ENCODE data around the gene CTSH. TPM values are rescaled to one million over a fixed set of nuclear protein-coding genes. Genes with fewer than 3 reads are reported as not detected.

Gene CTSH, protein sequence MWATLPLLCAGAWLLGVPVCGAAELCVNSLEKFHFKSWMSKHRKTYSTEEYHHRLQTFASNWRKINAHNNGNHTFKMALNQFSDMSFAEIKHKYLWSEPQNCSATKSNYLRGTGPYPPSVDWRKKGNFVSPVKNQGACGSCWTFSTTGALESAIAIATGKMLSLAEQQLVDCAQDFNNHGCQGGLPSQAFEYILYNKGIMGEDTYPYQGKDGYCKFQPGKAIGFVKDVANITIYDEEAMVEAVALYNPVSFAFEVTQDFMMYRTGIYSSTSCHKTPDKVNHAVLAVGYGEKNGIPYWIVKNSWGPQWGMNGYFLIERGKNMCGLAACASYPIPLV
- 280 TPM for total RNA-seq

DNA sequence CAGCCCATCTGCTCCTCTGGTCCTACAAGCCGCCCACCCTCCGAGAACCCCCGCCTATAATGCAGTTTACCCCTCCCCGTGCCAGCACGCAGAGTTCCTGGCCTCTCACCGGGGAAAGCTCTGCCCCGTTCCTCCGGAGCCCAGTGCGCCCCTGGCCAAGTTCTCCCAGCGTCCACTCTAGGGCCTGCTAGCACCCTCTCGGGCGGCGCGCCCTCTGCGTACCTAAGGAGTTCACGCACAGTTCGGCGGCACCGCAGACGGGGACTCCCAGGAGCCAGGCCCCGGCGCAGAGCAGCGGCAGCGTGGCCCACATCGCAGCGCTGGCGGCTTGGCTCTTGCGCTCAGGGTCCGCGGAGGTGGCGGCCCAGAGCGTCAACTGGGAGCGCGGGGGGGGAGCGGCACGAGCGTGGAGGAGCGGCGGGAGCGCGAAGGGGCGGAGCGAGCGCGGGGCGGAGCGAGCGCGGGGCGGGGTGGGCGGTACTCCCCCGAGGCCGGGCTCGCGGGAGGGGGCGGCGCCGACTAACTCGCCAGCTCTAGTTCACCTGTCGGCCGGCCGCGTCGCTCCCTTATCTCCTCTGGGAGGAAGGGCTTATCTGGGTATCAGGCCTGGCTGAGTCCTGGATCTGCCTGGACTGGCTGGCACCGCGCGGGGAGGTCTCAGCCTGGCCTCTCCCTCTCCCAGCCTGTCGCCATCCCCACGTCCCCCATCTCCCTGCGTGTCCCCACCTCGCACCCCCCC, at the start of gene CTSH:
CTSH (minus strand) TSS at position 378 of the 739 bp plus-strand sequence; CDS start at position 313, 65 bp downstream.
- no peaks in the 10 kb centered on the region for H3K27me3 ChIP-seq (ENCODE audit: insufficient read depth, low read length)
- peak within 1 kb of the TSS; percentile 62 for H3K4me3 ChIP-seq (ENCODE audit: low read length)
- peaks cover 39% of the 10 kb centered on the region for H3K4me1 ChIP-seq (ENCODE audit: insufficient read depth, low read length)

DNA sequence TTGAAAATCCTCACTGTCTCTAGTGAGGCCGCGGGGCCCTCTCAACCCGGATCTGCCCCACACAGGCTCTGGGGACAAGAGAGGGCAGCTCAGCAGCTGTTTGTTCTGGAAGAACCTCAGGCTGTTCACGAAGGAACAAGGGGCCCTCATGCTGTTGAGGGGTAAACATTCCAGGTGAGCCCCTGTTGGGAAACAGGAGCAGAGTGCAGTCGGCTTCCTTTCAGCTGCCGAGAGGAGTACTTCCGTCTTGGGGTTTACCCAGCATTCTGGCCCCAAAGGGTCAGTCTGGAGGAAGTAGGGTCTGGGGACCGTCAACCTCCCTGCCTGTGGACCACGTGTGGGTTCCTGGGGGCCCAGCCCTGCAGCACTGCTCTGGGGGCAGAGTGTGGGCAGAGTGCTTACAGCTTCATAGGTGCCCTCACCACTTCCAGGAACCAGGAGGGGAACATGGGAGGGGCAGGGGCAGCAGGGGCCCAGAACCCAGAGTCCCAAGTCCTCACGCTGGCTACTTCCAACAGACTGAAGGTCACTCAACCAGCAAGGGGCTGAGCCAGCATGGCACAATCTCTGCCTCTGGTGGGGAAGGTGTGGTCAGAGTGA, 49.2 kb upstream of the CTSH start:
- peaks cover 9% of the 10 kb centered on the region for H3K4me1 ChIP-seq (ENCODE audit: insufficient read depth, low read length)
- H3K9me3 ChIP-seq (ENCODE audit: low read depth, low read length): no peaks in the 10 kb centered on the region
- no peaks in the 10 kb centered on the region for H3K27me3 ChIP-seq (ENCODE audit: insufficient read depth, low read length)
- no peak overlapping the region for H3K4me3 ChIP-seq (ENCODE audit: low read length)

More for the DNA sequence above, at the start of gene CTSH:
- no peaks in the 10 kb centered on the region for H3K9me3 ChIP-seq (ENCODE audit: low read depth, low read length)

DNA sequence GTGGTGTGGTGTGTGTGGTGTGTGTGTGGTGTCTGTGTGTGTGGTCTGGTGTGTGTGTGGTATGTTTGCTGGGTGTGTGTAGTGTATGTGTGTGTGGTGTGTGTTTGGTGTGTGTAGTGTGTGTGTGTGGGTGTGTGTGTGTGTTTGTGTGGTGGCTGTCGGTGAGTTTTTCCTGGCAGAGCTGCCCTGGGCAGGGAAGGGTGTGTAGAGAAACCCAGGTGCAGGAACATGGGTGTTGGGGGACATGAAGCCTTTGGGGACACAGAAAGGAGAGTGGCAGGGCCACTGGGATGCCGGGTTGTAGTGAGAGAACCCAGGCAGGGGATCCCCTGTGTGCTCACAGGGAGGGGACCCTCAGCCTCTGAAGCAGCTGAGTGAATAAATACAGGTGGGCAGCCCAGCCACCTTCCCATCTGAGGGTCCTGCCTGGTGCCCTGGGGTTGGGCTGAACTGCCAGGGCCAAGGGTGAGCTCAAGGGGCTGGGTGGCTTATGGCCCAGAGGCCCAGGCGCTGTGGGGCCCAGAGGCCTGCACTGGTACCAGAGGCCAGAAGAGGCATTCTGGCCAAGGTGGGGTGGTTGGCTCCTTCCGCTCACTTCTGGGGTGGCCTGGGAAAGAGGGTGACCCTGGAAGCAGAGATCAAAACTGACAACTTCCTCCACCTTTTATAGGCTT, 48.5 kb upstream of the CTSH start:
- Histone ChIP-seq H3K9me3 (ENCODE audit: low read depth, low read length) (no peaks in the 10 kb centered on the region), H3K27me3 (ENCODE audit: insufficient read depth, low read length) (no peaks in the 10 kb centered on the region), H3K4me1 (ENCODE audit: insufficient read depth, low read length) (peaks cover 15% of the 10 kb centered on the region), H3K4me3 (ENCODE audit: low read length) (no peak overlapping the region)

DNA sequence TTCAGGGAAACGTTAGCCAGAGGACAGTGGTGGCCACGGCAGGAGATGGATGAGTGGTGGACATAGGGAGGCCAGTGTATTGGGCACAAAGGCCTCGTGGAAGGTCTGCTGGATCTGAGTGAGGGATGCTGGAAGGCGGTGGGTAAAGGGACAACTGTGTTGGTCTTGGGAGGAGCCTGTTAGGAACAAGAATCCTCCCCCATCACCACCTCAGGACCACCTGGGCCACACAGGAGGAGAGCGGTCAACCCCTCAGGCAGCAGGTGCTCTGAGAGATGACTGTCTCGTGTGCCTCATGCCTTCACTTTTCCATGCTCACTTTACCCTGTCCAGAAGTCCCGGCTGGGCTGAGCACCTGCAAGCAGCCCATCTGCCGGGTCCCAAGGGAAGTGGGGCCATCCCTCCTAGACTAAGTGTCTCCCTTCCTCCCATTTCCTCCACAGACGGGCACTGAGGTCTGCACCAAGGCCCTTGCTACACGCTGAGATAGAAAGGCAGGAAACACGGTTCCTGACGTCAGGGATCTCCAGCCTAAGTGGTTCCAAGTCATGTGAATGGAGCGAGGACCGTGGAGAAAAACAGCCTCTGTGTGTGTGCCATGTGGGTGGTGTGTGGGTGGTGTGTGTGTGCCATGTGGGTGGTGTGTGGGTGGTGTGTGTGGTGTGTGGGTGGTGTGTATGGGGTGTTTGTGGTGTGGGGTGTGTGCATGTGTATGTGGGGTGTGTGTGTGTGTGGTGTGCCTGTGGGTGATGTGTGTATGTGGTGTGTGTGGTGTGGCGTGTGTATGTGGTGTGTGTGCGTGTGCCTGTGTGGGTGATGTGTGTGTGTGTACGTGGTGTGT, 47.8 kb upstream of the CTSH start:
- Histone ChIP-seq H3K27me3 (ENCODE audit: insufficient read depth, low read length) (no peaks in the 10 kb centered on the region), H3K4me3 (ENCODE audit: low read length) (no peak overlapping the region), H3K9me3 (ENCODE audit: low read depth, low read length) (no peaks in the 10 kb centered on the region), H3K4me1 (ENCODE audit: insufficient read depth, low read length) (peaks cover 23% of the 10 kb centered on the region)

DNA sequence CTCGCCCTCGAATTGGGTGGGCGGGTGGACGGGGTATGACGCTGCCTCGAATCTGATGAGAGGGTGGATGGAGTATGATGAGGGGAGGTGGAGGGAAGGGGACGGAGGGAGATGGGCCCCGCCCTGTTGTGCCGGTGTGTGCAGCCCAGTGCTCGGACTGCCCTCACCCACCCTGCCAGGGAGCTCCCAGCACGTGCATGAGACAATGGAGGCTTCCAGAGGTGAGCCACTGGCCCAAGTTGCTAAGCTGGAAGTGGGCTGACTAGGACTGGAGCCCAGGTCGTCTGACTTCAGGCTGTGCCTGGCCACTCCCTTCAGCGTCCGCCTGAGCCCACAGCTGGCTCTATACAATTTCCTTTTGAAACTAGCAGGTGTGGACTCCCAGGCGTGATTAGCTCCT, 47.0 kb upstream of the CTSH start:
- Histone ChIP-seq H3K4me1 (ENCODE audit: insufficient read depth, low read length) (peaks cover 24% of the 10 kb centered on the region), H3K9me3 (ENCODE audit: low read depth, low read length) (no peaks in the 10 kb centered on the region), H3K4me3 (ENCODE audit: low read length) (no peak overlapping the region), H3K27me3 (ENCODE audit: insufficient read depth, low read length) (no peaks in the 10 kb centered on the region)

DNA sequence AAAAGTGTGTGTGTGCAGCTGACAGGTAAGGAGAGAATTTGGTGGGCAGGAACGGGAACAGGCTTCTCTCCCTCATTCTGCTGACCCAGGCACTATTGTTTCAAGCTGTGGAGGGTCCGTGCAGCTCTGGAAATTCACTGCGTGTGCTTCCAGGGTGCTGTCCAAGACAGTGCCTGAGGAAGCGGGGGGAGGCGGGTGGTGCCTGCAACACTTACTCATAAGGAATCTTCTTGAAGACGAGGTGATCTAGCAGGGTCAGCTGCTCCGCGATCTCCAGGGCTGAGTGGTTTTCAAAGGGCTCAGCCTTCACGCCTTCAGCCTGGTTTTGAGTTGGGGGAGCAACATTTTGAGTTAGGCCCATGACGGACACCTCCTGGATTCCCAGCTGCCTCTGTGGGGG, 46.6 kb upstream of the CTSH start:
- H3K4me3 ChIP-seq (ENCODE audit: low read length): no peak overlapping the region
- no peaks in the 10 kb centered on the region for H3K9me3 ChIP-seq (ENCODE audit: low read depth, low read length)
- no peaks in the 10 kb centered on the region for H3K27me3 ChIP-seq (ENCODE audit: insufficient read depth, low read length)
- H3K4me1 ChIP-seq (ENCODE audit: insufficient read depth, low read length): peaks cover 24% of the 10 kb centered on the region

DNA sequence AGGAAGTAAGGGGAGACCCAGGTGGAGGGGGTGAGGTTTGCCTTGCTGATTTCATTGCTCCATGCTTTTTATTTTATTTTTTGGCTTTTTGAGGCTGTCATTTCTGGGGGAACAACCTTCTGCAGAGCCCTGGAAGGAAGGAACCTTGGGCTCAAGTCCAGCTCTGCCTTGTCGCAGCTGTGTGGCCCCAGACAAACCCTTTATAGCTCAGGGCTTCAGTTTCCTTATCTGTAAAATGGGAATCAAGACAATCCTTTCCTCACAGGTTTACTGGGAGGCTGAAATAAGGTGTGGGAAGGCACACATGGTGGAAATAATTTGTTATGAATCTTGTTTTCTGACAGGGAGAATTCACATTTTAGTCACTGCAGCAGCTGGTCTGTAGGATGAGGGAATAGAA, 45.4 kb upstream of the CTSH start:
- Histone ChIP-seq H3K27me3 (ENCODE audit: insufficient read depth, low read length) (no peaks in the 10 kb centered on the region), H3K4me3 (ENCODE audit: low read length) (no peak overlapping the region), H3K9me3 (ENCODE audit: low read depth, low read length) (no peaks in the 10 kb centered on the region), H3K4me1 (ENCODE audit: insufficient read depth, low read length) (peaks cover 24% of the 10 kb centered on the region)

DNA sequence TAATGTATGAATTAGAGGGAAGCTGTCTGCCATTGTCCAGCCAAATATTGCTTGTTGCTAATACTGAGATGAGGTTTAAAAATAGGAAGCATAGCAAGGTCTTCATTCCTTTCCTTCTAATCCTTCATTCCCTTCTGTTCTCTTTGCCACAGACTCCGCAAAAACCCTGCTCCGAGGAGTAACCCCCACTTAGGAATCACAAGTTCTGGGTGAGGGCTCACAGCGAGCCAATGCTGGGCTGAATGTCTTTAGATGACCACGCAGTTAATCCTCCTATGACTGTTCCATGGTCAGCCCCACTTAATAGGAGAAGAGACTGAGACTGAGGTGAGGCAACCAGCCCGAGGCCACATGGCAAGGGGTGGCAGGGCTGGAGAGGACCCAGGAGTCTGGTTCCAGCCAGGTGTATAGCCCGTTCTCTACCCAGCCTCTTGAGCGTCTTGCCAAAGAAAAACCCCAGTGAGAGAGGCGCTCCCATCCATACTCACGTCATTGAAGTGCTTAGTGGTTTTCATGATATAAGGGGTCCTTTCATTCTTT, 44.9 kb upstream of the CTSH start:
- H3K27me3 ChIP-seq (ENCODE audit: insufficient read depth, low read length): no peaks in the 10 kb centered on the region
- H3K4me3 ChIP-seq (ENCODE audit: low read length): no peak overlapping the region
- H3K4me1 ChIP-seq (ENCODE audit: insufficient read depth, low read length): peaks cover 24% of the 10 kb centered on the region
- no peaks in the 10 kb centered on the region for H3K9me3 ChIP-seq (ENCODE audit: low read depth, low read length)

DNA sequence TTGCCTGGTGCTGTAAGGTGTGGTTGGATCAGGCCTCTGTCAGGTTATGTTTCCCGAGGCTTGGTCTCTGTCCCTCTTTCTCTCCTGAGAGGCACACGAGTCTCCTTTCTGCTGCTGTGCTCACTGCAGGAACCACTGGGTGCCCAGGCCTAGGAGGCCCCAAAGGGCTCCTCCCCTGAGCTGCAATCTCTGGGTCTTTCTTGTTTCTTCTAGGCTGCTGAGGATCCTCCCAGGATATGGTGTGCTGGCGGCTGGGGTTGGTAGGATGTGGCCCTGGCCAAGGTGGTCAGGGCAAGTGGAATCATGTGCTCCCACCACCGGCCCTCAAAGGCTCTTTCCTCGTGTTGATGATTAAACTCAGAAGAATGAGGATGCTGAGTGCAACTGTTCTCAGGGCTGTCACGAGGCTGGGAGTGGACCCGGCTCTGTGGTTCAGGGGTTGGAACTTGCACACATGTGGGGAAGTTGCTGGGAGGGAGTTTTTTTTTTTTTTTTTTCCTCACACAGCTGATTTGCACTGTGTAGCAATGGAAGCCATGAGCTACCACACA, 43.6 kb upstream of the CTSH start:
- H3K4me3 ChIP-seq (ENCODE audit: low read length): no peak overlapping the region
- no peaks in the 10 kb centered on the region for H3K27me3 ChIP-seq (ENCODE audit: insufficient read depth, low read length)
- H3K4me1 ChIP-seq (ENCODE audit: insufficient read depth, low read length): peaks cover 24% of the 10 kb centered on the region
- no peaks in the 10 kb centered on the region for H3K9me3 ChIP-seq (ENCODE audit: low read depth, low read length)

DNA sequence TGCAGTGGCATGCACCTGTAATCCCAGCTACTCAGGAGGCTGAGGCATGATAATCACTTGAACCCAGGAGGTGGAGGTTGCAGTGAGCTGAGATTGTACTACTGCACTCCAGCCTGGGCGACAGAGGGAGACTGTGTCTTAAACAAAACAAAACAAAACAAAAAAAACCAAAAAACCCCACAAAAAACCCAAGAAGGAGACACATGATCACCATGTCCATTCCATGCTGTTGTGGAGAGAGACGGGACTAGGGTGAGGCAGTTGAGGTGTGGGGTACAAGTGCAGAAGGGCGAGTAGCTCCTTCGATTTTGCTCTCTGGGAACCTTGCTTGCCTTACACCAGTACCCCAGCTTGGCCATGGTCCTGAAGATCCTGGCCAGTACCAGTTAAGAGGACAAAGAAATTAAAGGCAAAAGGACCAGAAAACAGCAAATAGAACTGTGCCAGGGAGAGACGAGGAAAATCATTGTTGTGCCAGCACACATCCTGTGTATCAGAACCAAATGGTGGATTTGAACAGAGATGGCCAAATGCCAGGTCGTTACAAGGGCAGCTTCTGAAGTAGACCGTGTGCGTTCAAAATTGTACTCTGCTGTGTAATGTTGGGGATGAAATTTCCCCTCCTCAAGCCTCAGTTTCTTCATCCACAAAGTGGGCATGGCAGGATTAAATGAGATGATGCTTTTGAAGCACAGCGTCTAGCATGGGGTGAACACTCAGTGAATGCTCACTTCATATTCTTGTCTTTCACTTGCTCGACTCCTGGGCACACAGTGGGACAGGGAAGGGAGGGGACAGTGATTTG, 42.9 kb upstream of the CTSH start:
- peaks cover 24% of the 10 kb centered on the region for H3K4me1 ChIP-seq (ENCODE audit: insufficient read depth, low read length)
- H3K4me3 ChIP-seq (ENCODE audit: low read length): no peak overlapping the region
- H3K9me3 ChIP-seq (ENCODE audit: low read depth, low read length): no peaks in the 10 kb centered on the region
- no peaks in the 10 kb centered on the region for H3K27me3 ChIP-seq (ENCODE audit: insufficient read depth, low read length)

DNA sequence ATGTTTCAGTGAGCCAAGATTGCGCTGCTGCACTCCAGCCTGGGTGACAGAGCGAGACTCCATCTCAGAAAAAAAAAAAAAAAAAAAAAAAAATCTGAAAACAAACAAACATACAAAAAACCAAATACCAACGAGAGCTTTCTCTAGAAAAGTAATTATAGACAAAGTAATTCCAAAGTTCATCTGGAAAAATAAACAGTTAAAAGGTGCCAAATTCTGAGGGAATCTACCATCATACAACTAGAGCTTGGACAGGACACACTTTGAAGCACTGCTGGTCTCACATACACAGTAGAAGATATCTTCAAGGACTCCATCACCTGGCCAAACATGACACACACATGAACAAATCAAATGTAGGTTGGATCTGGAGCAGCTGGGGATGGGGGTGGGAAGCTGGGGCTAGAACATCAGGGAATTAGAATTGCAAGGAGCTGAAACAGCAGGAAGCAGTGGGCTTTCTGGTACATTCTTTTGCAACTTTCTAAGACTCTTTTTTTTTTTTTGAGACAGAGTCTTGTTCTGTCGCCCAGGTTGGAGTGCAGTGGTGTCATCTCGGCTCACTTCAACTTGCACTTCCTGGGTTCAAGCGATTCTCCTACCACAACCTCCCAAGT, 41.1 kb upstream of the CTSH start:
- H3K27me3 ChIP-seq (ENCODE audit: insufficient read depth, low read length): no peaks in the 10 kb centered on the region
- no peaks in the 10 kb centered on the region for H3K9me3 ChIP-seq (ENCODE audit: low read depth, low read length)
- H3K4me3 ChIP-seq (ENCODE audit: low read length): no peak overlapping the region
- H3K4me1 ChIP-seq (ENCODE audit: insufficient read depth, low read length): peaks cover 29% of the 10 kb centered on the region

DNA sequence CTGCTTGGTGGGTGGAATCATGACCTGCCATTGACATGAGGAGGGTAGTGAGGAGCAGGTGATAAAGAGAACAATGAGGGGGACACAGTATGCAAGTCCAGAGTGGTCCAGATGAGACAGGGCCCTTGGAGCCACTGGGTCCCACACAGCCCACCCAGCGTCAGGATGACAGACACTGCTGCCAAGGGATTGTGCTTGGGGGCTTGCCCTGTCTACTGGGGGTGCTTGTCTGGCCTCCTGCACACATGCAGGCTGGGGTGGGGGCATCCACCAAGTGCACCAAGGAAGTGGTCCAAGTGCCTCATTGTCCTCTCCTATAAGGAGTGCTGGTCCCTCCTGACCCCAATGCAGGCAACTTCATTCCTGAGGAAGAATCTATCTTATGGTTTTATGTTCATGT, 39.2 kb upstream of the CTSH start:
- Histone ChIP-seq H3K27me3 (ENCODE audit: insufficient read depth, low read length) (no peaks in the 10 kb centered on the region), H3K9me3 (ENCODE audit: low read depth, low read length) (no peaks in the 10 kb centered on the region), H3K4me3 (ENCODE audit: low read length) (no peak overlapping the region), H3K4me1 (ENCODE audit: insufficient read depth, low read length) (peaks cover 26% of the 10 kb centered on the region)
